Measurements from ENCODE around the gene PNMT. TPM values are rescaled to one million over a fixed set of nuclear protein-coding genes. Genes with fewer than 3 reads are reported as not detected.

Gene PNMT
- total RNA-seq, 1 donor from 2014 or later: not detected

- TF ChIP-seq, protein P1, sequence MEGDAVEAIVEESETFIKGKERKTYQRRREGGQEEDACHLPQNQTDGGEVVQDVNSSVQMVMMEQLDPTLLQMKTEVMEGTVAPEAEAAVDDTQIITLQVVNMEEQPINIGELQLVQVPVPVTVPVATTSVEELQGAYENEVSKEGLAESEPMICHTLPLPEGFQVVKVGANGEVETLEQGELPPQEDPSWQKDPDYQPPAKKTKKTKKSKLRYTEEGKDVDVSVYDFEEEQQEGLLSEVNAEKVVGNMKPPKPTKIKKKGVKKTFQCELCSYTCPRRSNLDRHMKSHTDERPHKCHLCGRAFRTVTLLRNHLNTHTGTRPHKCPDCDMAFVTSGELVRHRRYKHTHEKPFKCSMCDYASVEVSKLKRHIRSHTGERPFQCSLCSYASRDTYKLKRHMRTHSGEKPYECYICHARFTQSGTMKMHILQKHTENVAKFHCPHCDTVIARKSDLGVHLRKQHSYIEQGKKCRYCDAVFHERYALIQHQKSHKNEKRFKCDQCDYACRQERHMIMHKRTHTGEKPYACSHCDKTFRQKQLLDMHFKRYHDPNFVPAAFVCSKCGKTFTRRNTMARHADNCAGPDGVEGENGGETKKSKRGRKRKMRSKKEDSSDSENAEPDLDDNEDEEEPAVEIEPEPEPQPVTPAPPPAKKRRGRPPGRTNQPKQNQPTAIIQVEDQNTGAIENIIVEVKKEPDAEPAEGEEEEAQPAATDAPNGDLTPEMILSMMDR (IDR thresholded peaks at IDR 0.05; ENCODE audit: partially characterized antibody, unreplicated experiment): no peak
- Mint-ChIP-seq H3K9me3 (ENCODE audit: unreplicated experiment) (peaks cover 10% of the 10 kb centered on the region), H3K36me3 (ENCODE audit: unreplicated experiment) (peaks cover 13% of the 10 kb centered on the region), H3K27ac (ENCODE audit: unreplicated experiment) (no peak overlapping the region), H3K27me3 (ENCODE audit: unreplicated experiment) (peaks cover 8% of the 10 kb centered on the region), H3K4me3 (ENCODE audit: unreplicated experiment) (no peak overlapping the region), H3K4me1 (ENCODE audit: low read depth, unreplicated experiment) (peaks cover 10% of the 10 kb centered on the region)
- no peak for DNase-seq
Observed at GRCh38 chr17:39684369-39685192, 16.3 kb downstream of the PNMT start.

GRCh38 chr17:39687101-39687545 lies 18.9 kb downstream of the PNMT start:
- H3K27me3 Mint-ChIP-seq (ENCODE audit: unreplicated experiment): peaks cover 7% of the 10 kb centered on the region
- H3K4me1 Mint-ChIP-seq (ENCODE audit: low read depth, unreplicated experiment): peaks cover 10% of the 10 kb centered on the region
- DNase-seq: no peak
- peak overlapping the region; percentile 97 for H3K4me3 Mint-ChIP-seq (ENCODE audit: unreplicated experiment)
- peaks cover 10% of the 10 kb centered on the region for H3K9me3 Mint-ChIP-seq (ENCODE audit: unreplicated experiment)
- H3K27ac Mint-ChIP-seq (ENCODE audit: unreplicated experiment): peak overlapping the region; percentile 87
- peaks cover 13% of the 10 kb centered on the region for H3K36me3 Mint-ChIP-seq (ENCODE audit: unreplicated experiment)
- TF ChIP-seq, protein P1 (IDR thresholded peaks at IDR 0.05; ENCODE audit: partially characterized antibody, unreplicated experiment): no peak

GRCh38 chr17:39687546-39688474 lies 19.6 kb downstream of the PNMT start, which contains the start of gene PGAP3:
PGAP3 (minus strand) TSS chr17:39688057; CDS start chr17:39688014, 43 bp downstream.
- peak within 1 kb of the TSS; percentile 87 for H3K27ac Mint-ChIP-seq (ENCODE audit: unreplicated experiment)
- peak; percentile 86 for DNase-seq
- peaks cover 10% of the 10 kb centered on the region for H3K4me1 Mint-ChIP-seq (ENCODE audit: low read depth, unreplicated experiment)
- TF ChIP-seq, protein P1 (IDR thresholded peaks at IDR 0.05; ENCODE audit: partially characterized antibody, unreplicated experiment): no peak
- H3K9me3 Mint-ChIP-seq (ENCODE audit: unreplicated experiment): peaks cover 10% of the 10 kb centered on the region
- H3K27me3 Mint-ChIP-seq (ENCODE audit: unreplicated experiment): peaks cover 7% of the 10 kb centered on the region
- peaks cover 13% of the 10 kb centered on the region for H3K36me3 Mint-ChIP-seq (ENCODE audit: unreplicated experiment)
- peak within 1 kb of the TSS; percentile 97 for H3K4me3 Mint-ChIP-seq (ENCODE audit: unreplicated experiment)

GRCh38 chr17:39688475-39688835 lies 20.2 kb downstream of the PNMT start:
- Mint-ChIP-seq H3K4me3 (ENCODE audit: unreplicated experiment) (peak overlapping the region; percentile 97), H3K4me1 (ENCODE audit: low read depth, unreplicated experiment) (peaks cover 10% of the 10 kb centered on the region), H3K9me3 (ENCODE audit: unreplicated experiment) (peaks cover 7% of the 10 kb centered on the region), H3K27ac (ENCODE audit: unreplicated experiment) (peak overlapping the region; percentile 87), H3K27me3 (ENCODE audit: unreplicated experiment) (peaks cover 6% of the 10 kb centered on the region), H3K36me3 (ENCODE audit: unreplicated experiment) (peaks cover 13% of the 10 kb centered on the region)
- no peak for DNase-seq
- TF ChIP-seq, protein P1 (IDR thresholded peaks at IDR 0.05; ENCODE audit: partially characterized antibody, unreplicated experiment): no peak

Data from glutamatergic neuron (in vitro differentiated cells).